RKO (cell line): ENCODE data around the gene FCHSD1.

Experiments used
- DNase-seq: peaks from one replicate; pipeline ENCODE4 v3.0.0-alpha.2; 2016; ENCODE audit warnings: low spot score

FCHSD1 gene

DNA sequence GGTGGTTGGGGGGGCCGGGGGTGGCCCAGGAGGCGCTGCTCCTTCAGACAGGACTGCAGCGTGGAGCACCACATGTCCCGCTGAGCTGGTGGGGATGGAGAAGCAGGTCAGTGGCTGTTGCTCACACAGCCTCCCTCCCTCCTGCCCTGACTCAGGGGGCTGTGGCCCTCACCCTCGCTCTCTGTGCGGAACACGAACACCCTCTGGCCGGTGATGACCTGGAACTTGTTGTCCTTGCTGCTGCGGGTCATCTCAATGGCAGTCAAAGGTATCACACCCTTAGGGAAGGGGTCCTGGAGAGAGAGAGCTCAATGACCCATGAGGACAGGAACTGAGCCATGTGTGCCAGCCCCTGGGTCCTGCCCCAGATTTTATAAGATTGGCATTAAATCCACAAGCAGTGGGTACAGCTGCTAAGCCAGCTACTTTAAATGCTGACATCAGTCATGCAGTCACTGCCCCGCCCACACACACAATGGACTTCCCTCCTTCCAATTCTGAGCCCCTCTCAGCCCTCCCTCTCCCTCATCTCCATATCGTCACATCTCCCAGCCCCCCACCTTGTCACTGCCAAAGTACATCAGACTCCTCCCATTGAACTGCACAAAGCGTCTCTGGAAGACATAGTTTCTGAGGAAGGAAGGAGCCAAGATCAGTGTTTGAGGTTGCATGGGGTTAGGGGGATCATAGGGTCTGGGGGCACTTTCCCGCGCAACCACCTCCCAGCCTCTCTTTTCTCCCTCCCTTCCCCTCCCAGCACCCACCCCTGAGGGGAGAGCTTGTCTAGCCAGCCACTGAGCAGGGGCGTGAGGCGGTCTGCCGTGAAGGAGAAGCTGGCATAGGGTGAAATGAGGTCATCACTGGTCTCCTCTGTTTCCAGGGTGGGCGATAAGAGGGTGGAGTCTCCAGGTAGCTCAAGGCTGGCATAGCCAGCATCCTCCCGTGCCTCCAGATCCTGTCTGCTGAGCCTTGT, 21.9 kb upstream of the FCHSD1 start:
- no peak for DNase-seq

DNA sequence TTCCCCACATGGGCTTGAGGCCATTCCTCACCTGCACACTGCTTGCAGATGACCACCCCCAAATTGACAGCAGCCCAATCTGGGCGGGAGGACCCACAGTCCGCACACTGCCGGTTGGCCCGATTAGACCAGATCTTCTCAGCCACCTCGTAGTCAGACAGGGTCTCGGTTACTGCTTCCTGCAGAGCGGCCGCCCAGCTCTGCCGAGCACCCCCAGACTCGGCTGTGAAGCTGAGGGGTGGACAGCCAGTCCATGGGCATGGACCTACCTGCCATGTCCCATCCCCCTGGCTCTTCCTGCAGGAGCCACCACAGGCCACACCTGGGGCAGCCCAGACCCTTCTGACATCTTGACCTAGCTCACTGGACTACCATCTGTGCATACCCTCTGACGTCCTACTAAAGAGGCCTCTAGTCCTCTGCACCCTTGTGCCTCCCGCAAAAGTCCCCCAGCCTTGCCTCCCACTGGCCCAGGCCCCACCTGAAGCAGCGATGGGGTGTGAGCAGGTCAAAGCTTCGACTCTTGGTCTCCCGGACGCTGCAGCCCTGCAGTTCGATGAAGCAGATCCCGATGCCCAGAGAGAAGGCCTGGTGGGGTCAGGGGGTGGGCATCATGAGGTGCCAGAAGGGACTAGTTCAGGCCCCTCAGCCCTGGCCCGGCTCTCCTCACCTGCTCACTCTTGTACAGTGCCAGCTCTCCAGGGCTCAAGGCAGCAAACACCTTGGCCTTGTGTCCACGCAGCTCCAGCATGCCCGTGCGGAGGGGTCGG, 21.0 kb upstream of the FCHSD1 start:
- no peak for DNase-seq

DNA sequence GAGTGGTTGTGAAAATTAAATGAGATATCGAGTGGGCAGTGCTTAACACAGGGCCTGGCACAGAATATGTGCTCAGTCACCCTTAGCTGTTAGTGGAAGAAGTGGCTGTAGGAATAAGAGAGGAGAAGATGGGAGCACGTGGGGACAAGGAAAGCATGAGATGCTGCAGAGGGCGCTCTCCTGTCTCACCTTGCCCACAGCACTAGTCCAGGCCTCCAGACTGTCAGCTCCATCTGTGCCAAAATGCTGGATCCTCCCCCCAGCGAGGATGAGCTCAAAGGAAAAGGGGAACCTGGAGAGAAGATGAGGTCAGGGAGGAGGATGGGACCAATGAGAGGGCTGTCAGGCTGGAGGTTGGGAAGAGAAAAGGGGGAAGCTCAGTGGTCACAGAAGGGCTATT, 18.3 kb upstream of the FCHSD1 start:
- DNase-seq: no peak

DNA sequence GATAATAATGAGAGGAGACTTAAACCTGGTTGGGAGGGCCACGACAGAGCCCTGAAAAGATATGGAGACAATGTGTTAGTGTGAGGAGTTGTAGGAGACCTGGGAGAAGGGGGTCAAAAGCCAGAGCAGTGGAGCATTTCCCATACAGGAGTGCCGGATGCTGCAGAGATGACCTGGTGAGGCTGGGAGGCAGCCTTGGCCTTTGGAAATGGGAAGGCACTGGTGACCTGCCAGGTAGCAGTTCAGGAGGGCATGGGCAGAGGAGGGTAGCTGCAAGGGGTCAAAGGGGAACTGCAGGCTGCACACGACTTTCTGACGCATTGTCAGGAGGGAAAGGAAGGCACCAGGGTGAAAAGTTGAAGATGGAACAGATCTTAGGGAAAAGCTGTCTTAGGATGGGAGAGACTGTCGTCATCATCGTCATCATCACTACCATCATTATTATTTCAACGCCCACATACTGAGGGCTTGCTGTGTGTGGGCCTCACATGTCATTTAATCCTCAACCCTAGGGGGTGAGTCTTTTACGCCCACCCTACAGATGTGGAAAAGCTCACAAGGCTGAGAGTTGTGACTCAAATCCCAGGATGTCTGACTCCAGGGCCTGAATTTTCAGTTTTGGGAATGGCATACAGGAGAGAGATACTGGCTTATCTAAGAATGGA, 17.5 kb upstream of the FCHSD1 start:
- DNase-seq: no peak

DNA sequence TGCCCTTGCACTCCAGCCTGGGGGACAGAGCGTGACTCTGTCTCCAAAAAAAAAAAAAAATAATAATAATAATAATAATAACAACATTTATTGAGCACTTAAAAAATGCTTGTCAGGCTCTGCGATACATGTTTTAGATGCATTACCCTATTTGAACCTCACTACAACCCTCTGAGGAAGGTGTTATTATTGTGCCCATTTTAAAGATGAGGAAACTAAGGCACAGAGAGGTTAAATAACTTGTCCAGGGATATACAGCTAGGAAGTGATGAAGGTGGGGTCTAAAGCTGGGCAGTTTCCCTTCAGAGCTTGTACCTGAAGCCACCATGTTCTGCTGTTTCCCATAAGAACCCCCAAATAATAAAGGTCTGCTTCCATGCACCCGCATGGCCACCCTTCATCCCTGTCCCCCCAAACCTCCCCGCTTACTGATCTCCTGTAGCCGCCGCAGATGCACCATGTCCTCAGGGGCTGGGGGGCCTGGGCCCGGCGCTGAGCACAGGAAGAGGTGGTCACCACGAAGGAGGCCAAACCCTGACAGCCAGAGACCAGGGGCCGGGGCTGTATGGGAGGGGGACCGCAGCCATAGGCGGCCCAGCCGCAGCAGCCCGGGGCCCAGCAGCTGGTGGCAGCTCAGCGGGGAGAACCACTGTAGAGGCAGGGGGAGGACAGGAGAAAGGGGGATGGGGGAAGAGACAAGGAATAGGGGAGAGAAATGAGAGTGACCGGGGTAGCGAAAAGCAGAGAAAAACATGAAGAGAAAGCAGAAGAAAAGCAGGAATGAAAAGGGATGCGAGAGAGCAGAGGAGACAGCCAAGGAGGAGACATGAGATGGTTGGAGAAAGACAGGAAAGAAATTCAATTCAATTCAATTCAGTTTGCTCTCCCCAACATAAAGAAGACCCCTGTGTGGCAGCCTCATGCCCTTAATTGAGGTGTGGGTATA, 15.1 kb upstream of the FCHSD1 start:
- DNase-seq: no peak

DNA sequence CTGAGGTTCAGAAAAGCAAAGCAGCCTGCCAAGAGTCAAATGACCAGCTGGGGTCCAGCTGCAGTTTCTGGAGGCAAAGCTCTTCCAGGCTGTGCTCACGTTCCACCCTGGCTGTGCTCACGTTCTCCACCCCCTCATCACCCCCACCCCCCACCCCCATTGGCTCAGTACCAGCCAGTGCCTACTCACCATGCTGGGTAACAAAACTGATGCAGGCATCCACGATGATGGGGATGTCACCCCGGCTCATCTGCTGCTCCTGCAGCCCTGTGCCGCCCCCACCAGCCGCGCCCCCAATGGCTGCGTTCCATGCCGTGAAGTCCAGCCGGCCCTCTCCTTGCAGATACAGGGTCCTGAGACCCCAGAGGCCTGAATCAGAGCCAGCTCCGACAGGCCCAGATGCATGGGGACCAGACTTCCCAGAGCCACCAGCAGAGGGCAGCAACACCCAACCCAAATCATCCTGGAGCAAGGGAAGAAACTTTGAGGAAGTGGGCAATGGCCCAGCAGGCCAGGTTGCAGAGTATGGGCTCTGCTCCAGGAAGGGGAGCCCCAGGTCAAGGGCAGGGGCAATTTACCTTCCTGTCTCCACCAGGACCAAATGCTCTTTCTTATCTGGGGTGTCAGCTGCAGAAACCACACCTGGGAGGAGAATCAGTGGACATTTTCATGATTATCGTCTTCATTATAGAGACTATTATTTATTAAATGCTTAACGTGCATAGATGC, 13.7 kb upstream of the FCHSD1 start:
- peak; percentile 68 for DNase-seq

DNA sequence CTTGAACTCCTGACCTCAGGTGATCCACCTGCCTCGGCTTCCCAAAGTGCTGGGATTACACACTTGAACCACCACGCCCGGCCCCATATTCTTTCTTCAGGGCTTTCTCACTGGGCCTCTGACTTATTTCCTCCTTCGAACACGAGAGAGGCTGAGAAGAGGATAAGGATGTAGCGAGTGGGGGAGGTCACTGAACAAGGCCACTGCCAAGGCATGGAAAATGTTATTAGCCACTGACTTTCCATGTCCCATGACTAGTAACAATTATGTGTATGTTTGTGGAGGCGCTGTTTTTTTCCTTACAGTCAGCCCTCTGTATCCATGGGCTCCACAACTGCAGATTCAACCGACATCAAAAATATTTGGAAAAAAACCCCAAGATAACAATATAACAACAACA, 12.3 kb upstream of the FCHSD1 start:
- no peak for DNase-seq

DNA sequence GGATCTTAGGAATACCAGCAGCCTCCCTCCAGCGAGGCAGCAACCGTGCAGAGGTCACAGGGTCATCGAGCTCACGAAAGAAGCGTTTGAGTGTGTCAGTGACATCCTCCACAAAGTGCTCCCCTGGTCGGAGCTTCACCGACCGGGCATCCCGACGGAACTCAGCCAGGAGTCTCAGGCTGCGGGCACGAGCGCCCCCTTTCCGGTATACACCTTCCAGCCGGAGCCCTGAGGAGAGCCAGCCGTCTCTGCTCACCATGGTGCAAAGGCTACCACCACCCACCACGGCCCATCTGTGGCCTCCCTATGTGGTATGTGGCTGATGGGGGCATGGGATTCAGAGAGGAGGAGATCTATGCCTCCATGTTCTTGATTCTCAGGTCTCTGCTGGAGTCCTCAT, 10.8 kb upstream of the FCHSD1 start:
- DNase-seq: no peak

DNA sequence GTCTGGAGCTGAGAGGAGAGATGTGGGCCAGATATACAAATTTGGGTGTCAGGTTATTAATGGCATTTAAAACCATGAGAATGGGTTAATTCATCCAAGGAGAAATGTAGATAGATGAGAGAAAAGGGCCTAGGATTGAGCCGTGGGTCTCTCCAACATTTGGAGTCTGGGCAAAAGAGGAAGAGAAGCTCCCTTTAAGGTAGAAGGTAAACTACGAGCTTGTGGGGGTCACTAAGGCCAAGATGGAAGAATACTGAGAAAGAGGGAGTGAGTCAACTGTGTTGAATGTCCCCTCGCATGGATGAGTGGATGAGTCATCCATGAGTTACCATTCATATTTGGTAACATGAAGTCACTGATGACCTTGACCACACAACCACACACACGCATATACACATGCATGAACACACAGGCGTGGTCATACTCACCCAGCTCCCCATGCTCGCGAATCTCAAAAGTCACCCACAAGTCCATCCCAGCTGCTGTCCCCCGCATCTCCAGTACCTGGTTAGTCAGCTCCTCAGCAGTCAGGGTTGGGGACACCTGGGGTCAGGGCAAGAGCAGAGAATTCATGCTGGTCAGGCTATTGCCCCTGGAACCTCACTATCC, 6.8 kb upstream of the FCHSD1 start:
- DNase-seq: peak; percentile 84

DNA sequence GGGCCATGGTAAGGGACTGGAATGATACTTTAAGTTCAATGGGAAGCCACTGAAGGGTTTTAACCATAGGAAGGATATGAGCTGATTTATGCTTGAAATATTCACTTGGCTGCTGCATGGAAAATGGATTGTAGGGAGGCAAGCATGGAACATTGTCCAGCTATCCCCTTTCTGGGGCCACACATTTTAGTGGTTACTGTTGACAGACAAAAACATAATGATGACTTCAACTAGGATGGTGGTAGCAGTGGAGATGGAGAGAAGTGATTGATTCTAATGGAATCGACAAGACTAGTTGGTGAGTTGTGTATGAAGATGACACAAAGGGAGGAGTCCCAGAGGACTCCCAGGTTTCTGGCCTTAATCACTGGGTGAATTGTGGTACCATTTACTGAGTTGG, 6.2 kb upstream of the FCHSD1 start:
- DNase-seq: no peak

DNA sequence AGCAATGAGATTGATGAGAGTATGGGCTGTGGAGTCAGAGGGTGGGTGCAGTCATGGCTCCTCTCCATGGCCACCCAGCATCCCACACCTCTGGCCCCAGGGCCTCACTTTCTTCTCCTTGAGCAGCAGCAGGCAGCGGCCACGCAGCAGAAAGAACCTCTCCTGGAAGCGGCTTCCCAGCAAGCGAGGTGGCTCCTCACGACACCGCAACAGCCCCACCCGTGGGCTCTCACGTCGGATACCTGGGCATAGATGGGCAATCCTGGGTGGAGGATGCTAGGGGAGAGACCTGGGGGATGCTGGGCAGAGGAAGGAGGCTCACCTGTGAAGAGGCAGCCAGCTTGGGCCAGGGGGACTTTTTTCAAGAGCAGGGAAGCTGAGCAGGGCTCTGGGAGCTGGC, 5.2 kb upstream of the FCHSD1 start:
- no peak for DNase-seq

DNA sequence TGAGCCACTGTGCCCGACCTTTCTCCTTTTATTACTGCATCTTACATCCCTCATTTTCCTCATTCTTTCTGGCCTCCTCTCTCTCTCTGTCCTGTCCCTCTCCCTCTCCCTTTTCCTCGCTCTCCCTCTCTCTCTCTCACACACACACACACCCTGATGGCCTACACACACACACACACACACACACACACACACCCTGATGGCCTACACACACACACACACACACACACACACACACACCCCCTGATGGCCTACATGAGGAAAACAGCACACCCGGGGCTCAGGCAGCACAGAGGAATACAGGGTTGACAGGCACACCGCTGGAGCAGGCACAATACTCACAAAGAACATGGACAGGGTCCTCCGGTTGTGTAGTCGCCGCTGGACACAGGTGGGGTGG, 3.8 kb upstream of the FCHSD1 start:
- DNase-seq: no peak

DNA sequence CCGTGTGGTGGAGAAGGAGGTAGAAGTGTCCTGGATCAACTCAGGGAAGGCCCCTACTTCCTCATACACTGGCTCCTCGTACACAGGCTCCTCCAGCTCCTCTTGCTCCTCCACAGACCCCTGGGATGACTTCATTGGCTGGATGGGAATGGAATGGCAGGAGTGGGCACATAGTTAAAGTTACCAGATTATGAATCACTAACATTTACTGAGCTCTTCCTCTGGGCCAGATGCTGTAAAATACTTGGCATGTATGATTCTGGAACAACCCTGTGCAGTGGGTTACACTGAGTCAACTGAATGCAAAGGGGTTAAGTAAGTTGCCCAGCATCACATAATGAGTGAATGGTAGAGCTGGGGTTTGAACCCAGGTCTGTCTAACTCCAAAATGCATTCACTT, 3.1 kb upstream of the FCHSD1 start:
- DNase-seq: no peak

DNA sequence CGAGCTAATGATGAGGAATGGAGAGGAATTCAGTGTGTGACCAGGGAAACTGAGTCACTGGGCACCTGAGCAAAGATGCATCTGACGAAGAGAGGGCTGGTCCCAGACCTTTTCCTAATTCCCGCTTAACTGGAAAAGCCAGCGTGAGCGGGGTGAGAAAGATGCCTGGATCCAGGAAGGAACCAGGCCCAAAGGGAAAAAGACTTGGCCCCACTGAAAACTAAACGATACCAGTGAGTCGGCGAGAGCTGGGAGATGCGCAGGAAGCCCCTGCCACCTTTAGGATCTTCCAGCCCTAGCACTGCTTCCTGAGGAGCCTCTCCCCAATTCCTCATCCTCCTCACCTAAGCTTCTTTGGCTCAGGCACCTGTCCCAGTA, 499 bp upstream of the FCHSD1 start:
- DNase-seq: no peak

DNA sequence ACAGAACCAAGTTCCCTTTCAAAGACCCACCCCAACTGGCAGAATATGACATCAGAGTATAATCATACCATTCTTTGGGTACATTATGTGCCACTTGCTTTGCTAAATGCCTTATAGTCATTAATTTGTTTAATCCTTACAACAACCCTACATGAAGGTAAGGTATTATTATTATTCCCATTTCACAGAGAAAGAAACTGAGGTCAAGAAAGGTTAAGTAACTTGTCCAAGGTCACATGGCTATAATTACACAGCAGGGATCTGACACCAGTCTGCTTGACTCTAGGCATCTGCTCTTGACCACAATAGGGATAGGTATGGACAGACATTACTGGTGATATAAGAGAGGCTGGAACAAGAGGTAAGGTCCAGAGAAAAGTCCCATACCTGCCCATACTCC, 1.2 kb downstream of the FCHSD1 start:
- DNase-seq: no peak

DNA sequence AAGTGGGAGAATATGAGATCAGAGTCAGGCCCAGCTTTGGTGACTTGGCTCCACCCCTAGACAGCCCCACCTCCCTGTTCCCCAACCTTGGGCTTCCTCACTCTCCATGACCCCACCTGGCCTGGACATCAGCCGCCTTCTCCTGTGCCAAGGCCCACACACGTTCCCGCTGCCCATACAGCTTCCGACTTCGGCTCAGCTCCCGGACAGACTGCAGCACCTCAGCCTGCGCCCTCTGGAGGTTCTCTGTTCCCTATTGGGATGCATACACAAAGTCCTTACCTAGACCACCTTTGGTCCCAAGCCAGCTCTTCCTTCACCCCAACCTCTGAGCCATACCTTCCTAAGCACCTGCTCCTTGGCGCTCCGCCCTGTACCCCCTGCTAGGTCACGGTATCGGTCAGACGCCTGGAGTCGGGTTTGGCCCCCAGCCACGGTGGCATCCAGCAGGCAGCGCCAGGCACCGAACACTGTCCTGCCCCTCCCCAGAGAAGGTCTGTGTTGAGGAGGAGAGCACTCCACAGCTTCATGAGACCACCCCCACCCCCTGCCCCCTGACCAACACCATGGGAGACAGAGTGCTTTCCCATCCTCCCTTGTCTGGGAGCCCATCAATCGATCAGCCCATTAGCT, 2.0 kb downstream of the FCHSD1 start:
- DNase-seq: no peak

DNA sequence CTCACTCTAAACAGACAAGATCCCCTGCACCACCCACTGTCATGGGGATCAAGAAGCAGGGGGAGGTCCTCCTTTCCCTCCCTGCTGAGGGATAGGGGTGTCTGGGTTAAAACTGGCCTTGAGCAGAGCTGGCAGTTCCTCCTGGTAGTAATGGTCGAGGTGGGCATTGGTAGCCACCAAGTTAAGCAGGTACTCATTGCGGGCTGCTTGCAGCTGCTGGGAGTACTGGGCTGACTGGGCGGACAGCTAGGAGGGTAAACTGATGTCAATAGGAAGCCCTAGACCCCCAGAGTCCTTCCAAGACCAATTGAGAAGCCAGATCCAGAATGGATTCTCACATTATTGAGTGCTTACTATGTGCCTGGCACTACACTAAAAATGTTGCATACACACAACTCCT, 3.4 kb downstream of the FCHSD1 start:
- DNase-seq: no peak

DNA sequence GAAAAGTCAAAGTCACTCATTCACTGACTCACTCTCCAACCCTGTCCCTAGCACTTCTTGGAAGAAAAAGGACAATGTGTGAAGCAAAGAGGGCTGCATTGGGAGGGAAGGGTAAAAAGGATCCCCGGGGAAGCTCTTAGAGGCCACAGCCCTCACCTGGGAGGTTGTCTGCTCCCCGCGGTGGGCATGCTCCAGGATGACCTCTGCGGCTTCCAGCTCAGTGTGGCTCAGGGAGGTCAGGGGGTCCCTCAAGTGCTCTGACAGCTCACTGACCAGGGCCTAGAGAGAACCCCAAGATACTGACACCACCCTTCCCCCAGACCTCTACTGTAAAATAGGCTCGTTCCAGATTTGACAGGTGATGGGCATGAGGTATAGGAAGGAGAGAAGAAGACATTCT, 4.0 kb downstream of the FCHSD1 start:
- DNase-seq: no peak

DNA sequence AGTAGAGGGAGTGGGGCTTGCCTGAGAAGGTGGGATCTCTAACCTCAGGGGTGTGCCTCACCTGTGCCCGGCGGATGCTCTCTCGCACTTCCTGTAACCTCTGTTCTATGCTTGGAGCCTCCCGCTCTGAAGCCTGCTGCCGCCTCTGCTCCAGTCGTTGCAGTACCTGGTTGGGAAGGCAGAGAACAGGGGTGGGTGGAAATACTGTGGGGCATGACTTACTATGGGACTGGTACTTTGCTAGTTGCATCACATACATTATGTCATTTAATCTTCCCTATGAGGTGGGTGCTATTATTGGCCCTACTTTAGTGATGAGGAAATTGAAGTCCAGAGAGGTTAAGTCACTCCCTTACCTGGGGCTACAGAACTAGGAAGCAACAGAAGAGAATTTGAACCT, 5.2 kb downstream of the FCHSD1 start:
- no peak for DNase-seq

DNA sequence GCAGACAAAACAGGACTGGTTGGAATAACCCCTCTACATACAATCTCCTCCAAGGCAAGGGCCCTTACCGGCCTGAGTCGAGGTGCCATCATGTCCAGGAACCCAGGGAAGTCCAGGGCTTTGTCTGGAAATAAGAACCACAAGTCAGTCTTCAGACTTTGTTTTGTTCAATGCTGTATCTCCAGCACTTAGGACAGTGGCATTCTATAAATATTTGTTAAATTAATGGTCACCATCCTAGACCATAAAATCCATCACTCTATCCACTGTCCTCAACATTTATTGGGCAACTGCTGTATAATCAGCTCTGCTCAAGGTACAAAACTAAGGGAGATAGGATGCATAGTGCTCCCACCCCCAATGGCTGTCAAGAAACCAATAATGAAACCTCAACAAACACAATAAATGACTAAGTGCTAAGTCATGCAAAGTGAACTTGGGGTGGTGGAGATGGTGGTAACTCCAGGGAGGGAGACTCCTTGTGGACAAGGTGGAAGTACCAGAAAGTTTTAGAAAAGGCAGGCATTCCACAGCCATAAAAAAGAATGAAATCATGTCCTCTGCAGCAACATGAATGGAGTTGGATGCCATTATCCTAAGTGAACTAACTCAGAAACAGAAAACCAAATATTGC, 9.5 kb downstream of the FCHSD1 start:
- peak; percentile 88 for DNase-seq
